GM12878 (cell line): ENCODE measurements around the gene SHISA6. TPM values are rescaled to one million over a fixed set of nuclear protein-coding genes. Genes with fewer than 3 reads are reported as not detected.

Experiments
- FOS ChIP-seq: IDR thresholded peaks from 3 replicates; pipeline ENCODE4 v1.6.1; 2011; ENCODE audit warnings: borderline replicate concordance; ENCODE audit not compliant: insufficient read length; ENCODE audit errors: extremely low read depth
- FOXK2 ChIP-seq: fragments of 450-650 bp; IDR thresholded peaks from 2 replicates; pipeline ENCODE4 v1.6.1; 2017; ENCODE audit warnings: mild to moderate bottlenecking, moderate library complexity
- HCFC1 ChIP-seq: fragments of 150-350 bp; IDR thresholded peaks from 2 replicates; pipeline ENCODE4 v1.6.1; 2014; ENCODE audit warnings: low read length
- IKZF1 ChIP-seq: fragments of 450-650 bp; conservative IDR thresholded peaks from 2 replicates; pipeline ENCODE4 v1.6.1; 2017; ENCODE audit warnings: antibody characterized with exemption, mild to moderate bottlenecking
- PAX8 ChIP-seq: fragments of 450-650 bp; IDR thresholded peaks from 2 replicates; pipeline ENCODE4 v1.6.1; 2017; ENCODE audit warnings: mild to moderate bottlenecking, moderate library complexity
- RFX5 ChIP-seq: IDR thresholded peaks from 2 replicates; pipeline ENCODE4 v1.6.1; 2011; ENCODE audit warnings: low read depth, low read length, improper control_type of control experiment
- SUZ12 ChIP-seq: fragments of 200-600 bp; sonication (generic); IDR thresholded peaks from one replicate; pipeline ENCODE4 v1.6.1; 2018; ENCODE audit warnings: antibody characterized with exemption, mild to moderate bottlenecking; ENCODE audit not compliant: unreplicated experiment
- ZBED1 ChIP-seq: IDR thresholded peaks from 2 replicates; pipeline ENCODE4 v1.6.1; 2016; ENCODE audit warnings: borderline replicate concordance
- ZNF207 ChIP-seq: fragments of 450-650 bp; IDR thresholded peaks from 2 replicates; pipeline ENCODE4 v1.6.1; 2014; ENCODE audit warnings: antibody characterized with exemption, mild to moderate bottlenecking, borderline replicate concordance
- polyA plus RNA-seq, 11 experiments: library from polyadenylated mRNA; depleted of rRNA in 4 of 11; unstranded in 6 of 11; stranded (reverse) in 5 of 11; fragments of >200 nt; fragmentation: Nextera tagmentation in 4 of 11; fragmentation: Illumina TruSeq in 1 of 11; extraction: Ambion mirVana in 4 of 11; extraction: Trizol in 1 of 11; gene quantifications; 1 replicate in 1 of 11; 2 replicates in 10 of 11; pipeline versions ENCODE4 v1.2.1 to v1.2.3, GENCODE V29; 2011 to 2016; ENCODE audit warnings: inconsistent platforms in 2 of 11, missing spikeins in 2 of 11, low read depth in 1 of 11
- total RNA-seq, 4 experiments: library from RNA; depleted of rRNA in 3 of 4; stranded (reverse); fragments of >200 nt in 3 of 4; fragmentation: Illumina TruSeq in 1 of 4; extraction: Trizol in 1 of 4; gene quantifications; 2 replicates each; pipeline versions ENCODE4 v1.2.1 to v1.2.3, GENCODE V29; 2013 to 2021
- TF ChIP-seq, protein P1 (sequence below): IDR thresholded peaks from 2 replicates; pipeline ENCODE4 v1.6.1; 2011; ENCODE audit warnings: mild to moderate bottlenecking, low read depth, low read length, moderate library complexity; ENCODE audit not compliant: insufficient replicate concordance
- TF ChIP-seq, protein P2 (sequence below): fragments of 450-650 bp; IDR thresholded peaks from 2 replicates; pipeline ENCODE4 v1.6.1; 2017; ENCODE audit warnings: antibody characterized with exemption, mild to moderate bottlenecking, moderate library complexity
- TF ChIP-seq, protein P3 (sequence below): fragments of 450-650 bp; IDR thresholded peaks from 2 replicates; pipeline ENCODE4 v1.6.1; 2017; ENCODE audit warnings: borderline replicate concordance

The SHISA6 gene
- total and polyA plus RNA-seq, 10 of the 15 experiments (the other 5 are each of a cell fraction or from before 2014, with no cell fraction given) = not detected

DNA sequence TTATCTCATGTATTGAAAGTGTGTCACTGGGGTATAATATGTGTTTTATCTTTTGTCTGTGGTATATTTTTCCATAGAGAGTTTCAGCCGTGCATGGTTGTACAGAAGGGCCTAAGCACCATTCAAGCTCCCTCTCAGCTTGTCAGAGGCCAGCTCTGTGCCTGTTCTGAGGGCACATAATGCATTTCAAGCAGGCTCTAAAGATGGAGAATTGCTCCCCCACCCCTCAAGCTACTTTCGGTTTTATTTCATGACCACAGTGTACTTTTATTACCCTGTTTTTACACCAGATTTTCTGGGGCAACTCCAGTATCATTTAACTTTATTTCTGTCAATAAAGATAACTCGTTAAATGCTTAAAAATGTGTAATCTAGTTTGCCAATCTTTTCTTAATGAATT lies 131.7 kb downstream of the SHISA6 start (continued):
- TF ChIP-seq ZNF207 = no peak
- TF ChIP-seq SUZ12 = no peak
- no peak for TF ChIP-seq HCFC1
- TF ChIP-seq, protein P1, sequence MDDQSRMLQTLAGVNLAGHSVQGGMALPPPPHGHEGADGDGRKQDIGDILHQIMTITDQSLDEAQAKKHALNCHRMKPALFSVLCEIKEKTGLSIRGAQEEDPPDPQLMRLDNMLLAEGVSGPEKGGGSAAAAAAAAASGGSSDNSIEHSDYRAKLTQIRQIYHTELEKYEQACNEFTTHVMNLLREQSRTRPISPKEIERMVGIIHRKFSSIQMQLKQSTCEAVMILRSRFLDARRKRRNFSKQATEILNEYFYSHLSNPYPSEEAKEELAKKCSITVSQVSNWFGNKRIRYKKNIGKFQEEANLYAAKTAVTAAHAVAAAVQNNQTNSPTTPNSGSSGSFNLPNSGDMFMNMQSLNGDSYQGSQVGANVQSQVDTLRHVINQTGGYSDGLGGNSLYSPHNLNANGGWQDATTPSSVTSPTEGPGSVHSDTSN = no peak
- no peak for TF ChIP-seq FOS
- no peak for TF ChIP-seq FOXK2
- no peak for TF ChIP-seq RFX5
- TF ChIP-seq, protein P2, sequence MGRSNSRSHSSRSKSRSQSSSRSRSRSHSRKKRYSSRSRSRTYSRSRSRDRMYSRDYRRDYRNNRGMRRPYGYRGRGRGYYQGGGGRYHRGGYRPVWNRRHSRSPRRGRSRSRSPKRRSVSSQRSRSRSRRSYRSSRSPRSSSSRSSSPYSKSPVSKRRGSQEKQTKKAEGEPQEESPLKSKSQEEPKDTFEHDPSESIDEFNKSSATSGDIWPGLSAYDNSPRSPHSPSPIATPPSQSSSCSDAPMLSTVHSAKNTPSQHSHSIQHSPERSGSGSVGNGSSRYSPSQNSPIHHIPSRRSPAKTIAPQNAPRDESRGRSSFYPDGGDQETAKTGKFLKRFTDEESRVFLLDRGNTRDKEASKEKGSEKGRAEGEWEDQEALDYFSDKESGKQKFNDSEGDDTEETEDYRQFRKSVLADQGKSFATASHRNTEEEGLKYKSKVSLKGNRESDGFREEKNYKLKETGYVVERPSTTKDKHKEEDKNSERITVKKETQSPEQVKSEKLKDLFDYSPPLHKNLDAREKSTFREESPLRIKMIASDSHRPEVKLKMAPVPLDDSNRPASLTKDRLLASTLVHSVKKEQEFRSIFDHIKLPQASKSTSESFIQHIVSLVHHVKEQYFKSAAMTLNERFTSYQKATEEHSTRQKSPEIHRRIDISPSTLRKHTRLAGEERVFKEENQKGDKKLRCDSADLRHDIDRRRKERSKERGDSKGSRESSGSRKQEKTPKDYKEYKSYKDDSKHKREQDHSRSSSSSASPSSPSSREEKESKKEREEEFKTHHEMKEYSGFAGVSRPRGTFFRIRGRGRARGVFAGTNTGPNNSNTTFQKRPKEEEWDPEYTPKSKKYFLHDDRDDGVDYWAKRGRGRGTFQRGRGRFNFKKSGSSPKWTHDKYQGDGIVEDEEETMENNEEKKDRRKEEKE = no peak
- TF ChIP-seq ZBED1 = no peak
- TF ChIP-seq, protein P3, sequence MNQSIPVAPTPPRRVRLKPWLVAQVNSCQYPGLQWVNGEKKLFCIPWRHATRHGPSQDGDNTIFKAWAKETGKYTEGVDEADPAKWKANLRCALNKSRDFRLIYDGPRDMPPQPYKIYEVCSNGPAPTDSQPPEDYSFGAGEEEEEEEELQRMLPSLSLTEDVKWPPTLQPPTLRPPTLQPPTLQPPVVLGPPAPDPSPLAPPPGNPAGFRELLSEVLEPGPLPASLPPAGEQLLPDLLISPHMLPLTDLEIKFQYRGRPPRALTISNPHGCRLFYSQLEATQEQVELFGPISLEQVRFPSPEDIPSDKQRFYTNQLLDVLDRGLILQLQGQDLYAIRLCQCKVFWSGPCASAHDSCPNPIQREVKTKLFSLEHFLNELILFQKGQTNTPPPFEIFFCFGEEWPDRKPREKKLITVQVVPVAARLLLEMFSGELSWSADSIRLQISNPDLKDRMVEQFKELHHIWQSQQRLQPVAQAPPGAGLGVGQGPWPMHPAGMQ = no peak
- TF ChIP-seq IKZF1 = no peak
- TF ChIP-seq PAX8 = no peak
